Measurements from ENCODE around the gene PDE5A. TPM values are rescaled to one million over a fixed set of nuclear protein-coding genes. Genes with fewer than 3 reads are reported as not detected.
A peak's percentile ranks its signal among the peaks of the same experiment; 100 is the strongest.
"Not testable (repeated sequence)": the region's sequence is repeated elsewhere in the genome, so short reads cannot be mapped to it uniquely, and the experiment has no call there.

Gene PDE5A
- total RNA-seq, 1 experiment from 2014 or later: 8.2 TPM

DNA sequence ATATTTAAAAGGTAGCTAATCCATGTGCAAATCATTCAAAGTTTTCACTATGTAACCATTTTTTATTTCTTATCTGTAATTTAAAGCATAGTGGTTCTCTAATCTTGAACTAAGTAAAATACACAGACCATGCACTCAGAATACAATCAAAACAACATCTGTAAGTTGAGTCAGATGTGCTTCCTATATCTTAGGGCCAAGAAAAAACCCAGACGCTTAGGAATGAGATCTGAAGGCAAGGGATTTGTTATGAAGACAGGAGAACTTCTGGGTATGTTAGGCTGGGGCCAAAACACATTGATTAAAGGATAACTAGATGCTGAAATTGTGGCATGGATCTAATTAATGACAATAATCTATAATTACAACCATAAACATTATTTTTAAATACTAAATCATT is 120.3 kb downstream of the PDE5A start:
- in situ Hi-C loops (cut with HindIII; ENCODE audit: low pct_unique_long_range_greater_than_20kb, low sequenced_read_pairs): no loop called here

DNA sequence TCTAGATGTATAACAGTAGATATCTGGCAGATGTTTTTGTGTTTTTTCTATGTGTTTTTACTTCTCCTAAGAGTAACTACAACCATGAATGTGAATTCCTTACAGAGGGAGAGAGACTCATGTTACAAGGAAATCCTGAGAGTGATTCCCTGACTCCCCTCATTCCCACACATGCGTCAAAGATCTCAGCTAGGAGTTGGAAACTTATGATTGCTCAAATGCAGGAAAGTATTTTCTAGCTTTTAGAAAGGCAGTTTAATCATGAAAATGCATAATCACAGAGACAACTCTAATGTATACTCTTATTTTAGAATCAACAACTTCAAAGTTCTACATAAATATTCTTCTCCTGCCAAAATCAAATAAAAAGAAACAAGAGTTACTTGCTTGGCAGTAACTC is 121.8 kb downstream of the PDE5A start:
- DNase-seq (ENCODE audit: low read depth, low spot score): no peak
- in situ Hi-C loops (cut with HindIII; ENCODE audit: low pct_unique_long_range_greater_than_20kb, low sequenced_read_pairs): no loop called here

More for the DNA sequence above, 120.3 kb downstream of the PDE5A start:
- no peak for DNase-seq (ENCODE audit: low read depth, low spot score)

DNA sequence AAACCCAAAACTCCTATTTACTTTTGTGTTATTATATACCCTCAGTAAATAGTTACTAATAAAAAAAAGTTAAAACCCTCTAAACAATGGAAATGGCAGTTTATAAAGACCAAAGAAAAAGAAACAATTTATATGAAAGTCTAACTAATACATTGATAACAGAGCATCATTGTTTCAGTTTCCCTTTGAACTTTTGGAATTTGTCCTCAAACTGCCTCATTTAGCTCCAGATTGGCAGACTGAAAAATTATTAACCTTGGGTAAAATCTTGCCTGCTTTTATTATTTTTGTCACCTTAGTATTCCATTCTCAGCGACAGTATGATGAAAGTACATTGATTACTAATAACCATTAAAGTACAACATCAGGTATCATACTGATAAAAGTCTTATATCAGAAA is 124.0 kb downstream of the PDE5A start:
- DNase-seq (ENCODE audit: low read depth, low spot score): no peak
- in situ Hi-C loops (cut with HindIII; ENCODE audit: low pct_unique_long_range_greater_than_20kb, low sequenced_read_pairs): no loop called here

DNA sequence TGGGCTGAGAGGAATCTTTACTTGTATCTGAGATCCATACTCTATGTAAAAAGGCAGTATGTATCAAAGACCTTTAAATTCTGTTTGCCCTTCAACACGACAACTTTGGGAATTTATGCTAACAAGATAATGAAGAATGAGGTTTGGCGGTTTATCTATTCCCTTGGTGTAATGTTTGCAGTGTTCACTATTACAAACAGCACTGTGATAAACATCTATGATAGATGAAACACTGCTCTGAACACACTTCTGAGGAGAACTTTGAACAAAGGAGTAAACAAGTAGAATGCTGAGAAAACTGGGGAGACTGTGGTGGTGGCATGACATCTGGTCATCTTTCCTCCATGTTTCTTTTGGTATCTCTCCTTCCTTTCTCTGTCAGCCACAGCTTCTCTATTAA is 126.9 kb downstream of the PDE5A start:
- no peak for DNase-seq (ENCODE audit: low read depth, low spot score)
- in situ Hi-C loops (cut with HindIII; ENCODE audit: low pct_unique_long_range_greater_than_20kb, low sequenced_read_pairs): no loop called here

DNA sequence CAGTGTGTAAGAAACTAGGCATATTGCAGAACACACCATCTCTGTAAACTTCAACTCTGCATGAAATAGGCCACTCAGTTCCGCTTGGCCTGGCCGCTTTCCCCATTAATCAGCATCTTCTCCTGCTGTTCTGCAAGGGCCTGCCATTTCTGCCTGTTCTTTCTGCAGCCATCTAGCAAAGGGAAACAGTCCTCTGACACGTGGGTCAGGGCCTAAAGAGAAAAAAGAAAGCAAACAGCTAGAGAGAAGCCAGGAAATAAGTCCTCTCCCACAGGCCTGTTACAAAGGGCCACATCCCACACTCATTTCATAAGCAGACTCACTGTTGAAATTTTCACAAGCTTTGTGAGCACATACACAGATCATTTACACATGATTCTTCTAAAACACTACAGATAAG is 130.1 kb downstream of the PDE5A start:
- no peak for DNase-seq (ENCODE audit: low read depth, low spot score)
- in situ Hi-C loops (cut with HindIII; ENCODE audit: low pct_unique_long_range_greater_than_20kb, low sequenced_read_pairs): no loop called here

DNA sequence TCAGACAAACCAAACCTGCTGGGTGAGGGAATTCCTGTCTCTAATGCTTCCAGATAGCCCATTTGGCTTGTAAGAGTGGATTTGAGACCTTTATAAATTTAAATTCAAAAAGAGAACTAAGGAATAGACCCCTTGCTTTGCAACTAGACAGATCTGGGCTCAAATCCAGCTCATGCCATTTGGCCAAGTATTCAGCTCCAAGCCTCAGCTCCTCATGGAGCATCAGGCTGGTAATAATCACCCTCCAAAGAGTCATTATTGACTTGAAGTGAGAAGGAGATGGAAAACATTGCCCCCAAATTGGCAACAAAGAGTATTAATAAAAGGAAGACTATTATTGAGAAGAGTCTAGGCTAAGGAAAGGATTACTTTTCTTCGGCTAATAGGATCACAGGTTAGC is 134.7 kb downstream of the PDE5A start:
- in situ Hi-C loops (cut with HindIII; ENCODE audit: low pct_unique_long_range_greater_than_20kb, low sequenced_read_pairs): no loop called here
- DNase-seq (ENCODE audit: low read depth, low spot score): no peak

DNA sequence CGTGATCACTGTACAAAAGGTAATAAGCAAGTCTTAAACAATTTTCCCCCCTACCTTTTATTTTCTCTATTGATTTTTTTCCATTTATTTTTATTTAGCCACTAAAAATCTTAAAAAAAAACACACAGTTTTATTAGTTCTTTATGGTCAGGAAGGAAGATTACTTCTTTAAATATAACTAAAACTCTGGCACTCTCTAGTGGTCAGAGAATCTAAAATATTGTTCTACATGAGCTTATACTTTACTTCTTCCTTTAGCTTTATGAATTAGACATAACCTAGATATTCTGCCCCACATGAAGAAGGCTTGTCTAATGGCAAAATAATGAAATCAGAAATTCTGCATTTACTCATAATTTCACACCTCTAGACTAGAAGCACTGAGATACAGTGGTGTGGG is 135.2 kb downstream of the PDE5A start:
- peak; percentile 18 for DNase-seq (ENCODE audit: low read depth, low spot score)
- in situ Hi-C loops (cut with HindIII; ENCODE audit: low pct_unique_long_range_greater_than_20kb, low sequenced_read_pairs): no loop called here

DNA sequence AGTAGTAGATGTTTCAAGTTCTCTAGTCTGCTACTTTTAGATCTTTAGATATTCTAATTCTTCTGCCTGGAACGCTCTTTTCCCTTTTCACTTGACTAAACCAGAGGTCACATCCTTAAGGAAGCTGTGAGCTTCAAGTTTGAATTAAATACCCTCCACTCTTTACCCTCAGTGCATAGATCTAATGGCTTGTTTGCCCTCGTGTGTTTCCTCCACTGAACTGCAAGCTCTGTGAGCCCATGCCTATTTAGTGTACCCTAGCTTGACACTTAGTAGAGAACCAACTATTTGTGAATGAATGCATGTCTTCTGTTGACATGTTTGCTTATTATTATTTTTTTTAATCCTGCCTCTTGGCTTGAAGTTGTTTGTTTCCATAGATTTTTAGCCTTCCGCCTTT is 138.3 kb downstream of the PDE5A start:
- in situ Hi-C loops (cut with HindIII; ENCODE audit: low pct_unique_long_range_greater_than_20kb, low sequenced_read_pairs): no loop called here
- peak; percentile 58 for DNase-seq (ENCODE audit: low read depth, low spot score)

DNA sequence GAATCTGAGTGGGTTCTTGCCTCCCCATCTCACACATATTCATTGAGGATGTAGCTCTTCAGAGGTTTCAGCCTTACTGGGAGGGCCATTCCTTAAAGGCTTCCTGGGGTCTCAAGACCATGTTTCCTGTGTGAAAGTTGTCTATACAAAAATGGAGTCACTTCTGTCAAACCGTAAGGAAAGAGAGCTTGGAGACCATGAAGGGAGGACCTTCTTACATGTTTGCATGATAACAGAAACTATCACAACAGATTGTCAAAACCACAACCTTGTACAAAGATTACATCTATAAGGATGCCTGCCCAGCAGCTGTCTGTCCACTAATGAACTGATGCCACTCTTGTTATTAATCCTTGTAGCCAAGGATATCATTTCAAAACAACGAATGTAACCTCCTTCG is 139.3 kb downstream of the PDE5A start:
- no peak for DNase-seq (ENCODE audit: low read depth, low spot score)
- in situ Hi-C loops (cut with HindIII; ENCODE audit: low pct_unique_long_range_greater_than_20kb, low sequenced_read_pairs): no loop called here

DNA sequence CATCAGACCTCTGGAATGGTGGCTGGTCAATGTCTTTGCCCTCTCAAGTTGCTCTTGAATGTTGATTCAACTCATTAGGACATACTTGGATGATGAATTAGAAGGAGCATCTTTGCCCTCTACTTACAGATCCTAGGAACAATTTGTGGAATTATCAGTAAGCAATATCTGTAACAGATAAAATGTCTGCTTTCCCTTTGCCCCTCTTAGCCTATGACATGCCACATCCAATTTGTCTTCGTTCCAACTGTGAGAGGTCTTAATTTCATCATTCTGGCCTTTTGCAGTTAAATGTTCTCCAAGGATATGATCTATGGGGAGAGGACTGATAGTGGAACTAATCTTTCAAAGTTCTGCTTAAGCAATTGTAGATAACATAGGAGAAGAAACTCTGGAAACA is 148.3 kb downstream of the PDE5A start:
- in situ Hi-C loops (cut with HindIII; ENCODE audit: low pct_unique_long_range_greater_than_20kb, low sequenced_read_pairs): no loop called here
- DNase-seq (ENCODE audit: low read depth, low spot score): no peak

DNA sequence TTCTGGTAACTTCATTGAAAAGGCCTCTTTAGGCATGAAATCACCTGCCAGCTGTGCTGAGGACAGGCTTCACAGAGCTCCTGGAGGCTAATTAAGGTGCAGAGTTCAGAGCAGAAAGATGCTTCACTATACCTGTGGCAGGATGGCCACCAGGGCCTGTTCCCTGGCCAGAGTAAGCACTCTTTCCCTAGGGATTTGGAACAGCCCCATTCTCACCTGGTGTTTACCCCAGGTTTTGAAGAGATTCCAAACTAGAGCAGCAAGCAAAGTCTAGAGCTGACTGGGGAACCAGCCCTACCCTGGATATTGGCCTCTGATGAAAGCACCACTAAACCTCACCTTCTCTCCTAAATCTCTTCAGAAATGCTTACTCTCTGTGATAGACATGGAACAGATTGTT is 148.8 kb downstream of the PDE5A start:
- in situ Hi-C loops (cut with HindIII; ENCODE audit: low pct_unique_long_range_greater_than_20kb, low sequenced_read_pairs): no loop called here
- no peak for DNase-seq (ENCODE audit: low read depth, low spot score)

DNA sequence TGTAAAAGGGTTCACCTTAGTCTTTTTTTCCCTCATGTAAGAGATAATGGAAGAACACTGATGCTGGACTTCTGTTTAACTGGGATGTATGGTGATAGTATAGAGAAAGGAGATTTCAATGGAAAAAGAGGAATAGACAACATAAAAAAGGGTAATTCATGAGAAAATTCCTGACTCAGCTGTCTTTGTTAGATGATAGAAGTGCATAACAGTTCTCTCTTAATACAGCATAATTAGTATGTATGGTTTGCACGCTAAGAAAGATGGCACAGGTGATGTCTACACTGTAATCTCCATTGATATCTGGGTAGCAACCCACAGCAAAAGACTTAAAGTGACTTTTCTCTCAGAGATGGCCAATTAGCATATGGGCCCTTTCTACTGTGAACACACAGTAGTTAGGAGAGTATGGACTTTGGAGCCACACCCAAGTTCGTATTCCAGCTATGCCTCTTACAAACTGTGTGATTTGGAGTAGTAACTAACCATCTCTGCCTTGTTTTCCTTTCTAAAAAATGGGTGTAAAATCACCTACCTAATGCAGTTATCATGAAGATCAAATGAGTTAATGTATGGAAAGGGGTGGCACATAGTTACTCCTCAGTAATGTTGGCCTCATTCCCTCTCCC is 149.3 kb downstream of the PDE5A start:
- in situ Hi-C loops (cut with HindIII; ENCODE audit: low pct_unique_long_range_greater_than_20kb, low sequenced_read_pairs): no loop called here
- no peak for DNase-seq (ENCODE audit: low read depth, low spot score)

DNA sequence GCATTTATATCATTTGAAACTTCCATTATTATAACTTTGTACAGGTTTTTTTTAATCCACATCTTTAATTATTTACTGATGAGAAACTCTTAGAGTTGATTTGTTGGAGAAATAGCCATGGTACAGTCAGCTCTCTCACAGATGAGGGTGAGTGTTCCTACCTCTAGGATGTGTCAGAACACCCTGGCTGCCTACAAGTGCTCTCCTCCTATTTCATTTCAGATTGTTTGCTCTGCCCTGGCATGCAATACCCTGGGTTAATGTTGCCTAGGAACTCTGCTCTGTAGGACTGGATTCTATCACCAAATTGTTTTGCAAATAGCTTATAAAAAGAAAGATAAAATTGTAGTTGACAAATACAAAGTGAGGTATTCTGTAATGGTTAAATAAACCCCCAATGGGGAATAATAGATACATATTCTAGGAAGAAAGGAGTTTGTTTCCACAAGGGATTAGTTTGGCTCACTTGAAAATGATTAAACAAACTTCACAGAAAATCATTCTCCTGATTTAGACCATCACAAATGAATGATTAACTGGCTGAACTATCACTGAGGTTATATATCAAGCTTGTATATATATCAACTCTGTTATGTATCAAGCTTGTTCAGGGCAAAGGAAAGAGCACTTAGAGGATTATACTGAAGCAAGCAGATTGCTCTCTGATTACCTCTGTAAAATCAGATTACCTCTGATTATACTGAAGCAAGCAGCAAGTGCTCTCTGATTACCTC is 150.0 kb downstream of the PDE5A start:
- no peak for DNase-seq (ENCODE audit: low read depth, low spot score)
- in situ Hi-C loops (cut with HindIII; ENCODE audit: low pct_unique_long_range_greater_than_20kb, low sequenced_read_pairs): no loop called here

DNA sequence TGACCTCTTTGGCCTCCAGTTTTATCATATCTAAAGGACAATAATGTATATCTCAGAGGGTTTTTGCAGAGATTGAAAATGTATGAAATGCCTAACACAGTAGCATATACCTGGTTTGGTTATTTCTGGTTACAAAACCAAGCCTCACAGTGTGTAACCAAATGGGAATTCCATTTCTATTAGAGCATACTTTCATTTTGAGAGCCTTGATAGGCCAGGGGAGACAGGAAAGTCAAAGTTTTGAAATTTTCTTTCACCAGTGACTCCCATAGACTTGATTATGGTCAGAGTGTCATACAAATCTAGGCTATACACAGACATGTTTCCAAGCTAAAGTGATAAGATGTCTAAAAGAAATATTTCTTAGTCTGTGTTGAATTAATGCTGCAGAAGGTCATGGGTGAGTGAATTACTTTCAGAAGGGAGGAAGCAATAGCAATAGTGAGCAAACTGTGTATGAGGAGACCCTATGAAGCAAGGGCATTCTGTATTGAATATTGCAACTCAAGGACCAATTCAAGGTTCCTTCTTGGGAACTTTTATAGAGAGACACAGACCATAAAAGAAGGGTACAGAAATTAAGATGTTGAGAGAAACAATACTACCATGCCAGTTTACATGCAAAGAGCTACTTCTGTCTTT is 151.1 kb downstream of the PDE5A start:
- DNase-seq (ENCODE audit: low read depth, low spot score): no peak
- in situ Hi-C loops (cut with HindIII; ENCODE audit: low pct_unique_long_range_greater_than_20kb, low sequenced_read_pairs): no loop called here

DNA sequence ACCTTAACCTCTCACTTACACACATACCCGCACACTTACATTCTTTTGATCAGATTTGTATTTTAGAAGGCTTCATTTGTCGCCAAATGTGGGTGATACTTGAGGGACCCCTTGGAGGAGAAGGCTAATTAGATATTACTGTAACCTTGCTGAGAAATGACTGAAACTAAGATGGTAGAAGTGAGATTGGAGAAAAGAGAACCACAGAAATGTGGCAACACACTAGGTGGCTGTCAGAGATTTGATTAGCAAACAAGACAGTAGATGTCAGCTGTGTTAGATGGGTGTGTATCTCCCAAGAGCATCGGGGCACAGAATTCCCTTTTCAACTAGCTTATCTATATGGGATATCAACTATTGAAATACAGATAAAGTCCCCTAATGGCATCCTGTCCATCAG is 157.3 kb downstream of the PDE5A start:
- in situ Hi-C loops (cut with HindIII; ENCODE audit: low pct_unique_long_range_greater_than_20kb, low sequenced_read_pairs): no loop called here
- DNase-seq (ENCODE audit: low read depth, low spot score): no peak

DNA sequence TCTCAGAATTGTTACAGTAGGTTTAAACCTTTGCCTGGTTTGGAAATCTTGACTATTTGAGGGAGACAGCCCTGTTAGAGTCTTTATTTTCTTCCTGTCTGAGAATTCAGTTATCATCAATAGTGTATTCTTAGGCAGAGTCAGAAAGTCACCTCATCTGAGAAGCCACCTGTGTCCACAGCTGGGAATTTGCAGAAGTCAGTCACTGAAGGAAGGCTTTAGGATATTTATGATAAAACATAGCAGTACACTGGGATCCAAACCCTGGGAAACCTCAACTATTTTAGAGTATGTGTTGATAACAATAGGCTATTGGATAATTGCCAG is 157.9 kb downstream of the PDE5A start:
- in situ Hi-C loops (cut with HindIII; ENCODE audit: low pct_unique_long_range_greater_than_20kb, low sequenced_read_pairs); DNase-seq (ENCODE audit: low read depth, low spot score): not testable (repeated sequence)

DNA sequence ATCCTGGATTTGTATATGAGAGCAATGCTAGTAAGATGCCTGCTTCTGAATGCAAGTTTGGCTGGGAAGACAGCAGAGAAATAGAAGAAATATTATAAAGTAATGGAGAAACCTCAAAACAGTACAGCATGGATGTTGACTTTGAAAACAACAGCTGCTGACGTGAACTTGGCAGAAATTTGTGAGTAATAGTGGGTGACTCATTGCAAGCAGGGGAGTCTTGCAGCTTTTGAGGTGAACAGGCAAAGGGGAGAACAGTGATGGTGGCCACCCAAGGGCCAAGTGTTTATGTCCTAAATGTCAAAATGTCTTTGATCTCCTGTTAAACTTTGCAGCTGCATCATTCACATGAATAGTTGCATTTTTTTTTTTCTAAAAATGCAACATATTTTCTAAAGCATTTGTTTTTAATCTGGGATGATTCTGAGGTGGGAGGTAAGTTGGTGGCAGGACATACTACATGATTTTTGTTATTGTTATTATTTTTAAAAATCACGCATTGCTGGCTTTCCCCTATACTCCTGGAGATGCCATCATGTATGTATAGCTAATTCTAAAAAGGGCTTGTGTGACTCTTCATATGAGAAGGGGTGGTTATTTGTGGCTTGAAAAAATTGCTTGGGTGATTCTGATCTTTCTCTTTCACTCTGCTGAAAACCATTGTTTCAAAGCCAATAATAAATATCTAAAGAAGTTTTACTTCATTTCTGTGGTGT is 158.4 kb downstream of the PDE5A start:
- in situ Hi-C loops (cut with HindIII; ENCODE audit: low pct_unique_long_range_greater_than_20kb, low sequenced_read_pairs); DNase-seq (ENCODE audit: low read depth, low spot score): not testable (repeated sequence)

DNA sequence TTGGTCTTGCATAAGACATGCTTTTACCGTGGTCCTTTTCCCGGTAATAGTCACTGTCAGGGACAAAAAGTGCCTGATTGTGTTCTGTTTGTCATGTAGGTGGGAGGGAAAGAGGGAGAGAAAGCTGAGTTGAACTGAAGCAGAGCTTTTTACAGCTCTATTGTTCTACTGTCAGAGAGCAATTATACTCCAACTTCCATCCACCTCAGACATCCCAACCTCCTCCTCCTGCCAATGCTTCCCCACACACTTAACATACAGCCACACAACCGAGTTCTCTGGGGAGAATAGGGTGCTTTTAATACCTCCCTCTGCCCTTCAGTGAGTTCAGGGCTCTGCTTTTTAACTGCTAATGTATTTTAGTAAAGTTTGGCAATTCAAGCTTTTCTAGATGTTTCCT is 159.6 kb downstream of the PDE5A start:
- DNase-seq (ENCODE audit: low read depth, low spot score); in situ Hi-C loops (cut with HindIII; ENCODE audit: low pct_unique_long_range_greater_than_20kb, low sequenced_read_pairs): not testable (repeated sequence)

All from SK-MEL-5 (cell line).